Uterus (tissue), 2 donors: ENCODE data around the gene PTPRG.

ENCODE experiments used
- POLR2A ChIP-seq, 2 donors: fragments of 450-650 bp; IDR thresholded peaks; one replicate each; pipeline ENCODE4 v1.6.1; 2016; ENCODE audit warnings: antibody characterized with exemption in 2 of 2, mild to moderate bottlenecking in 1 of 2, moderate library complexity in 1 of 2
- TF ChIP-seq, protein P1 (sequence below), 4 experiments: fragments of 200-600 bp in 2 of 4; fragments of 450-650 bp in 2 of 4; sonication (generic) in 2 of 4; IDR thresholded peaks; one replicate each; pipeline ENCODE4 v1.5.1; 2016 to 2019; ENCODE audit warnings: antibody characterized with exemption in 4 of 4, mild to moderate bottlenecking in 2 of 4, moderate library complexity in 1 of 4

DNA sequence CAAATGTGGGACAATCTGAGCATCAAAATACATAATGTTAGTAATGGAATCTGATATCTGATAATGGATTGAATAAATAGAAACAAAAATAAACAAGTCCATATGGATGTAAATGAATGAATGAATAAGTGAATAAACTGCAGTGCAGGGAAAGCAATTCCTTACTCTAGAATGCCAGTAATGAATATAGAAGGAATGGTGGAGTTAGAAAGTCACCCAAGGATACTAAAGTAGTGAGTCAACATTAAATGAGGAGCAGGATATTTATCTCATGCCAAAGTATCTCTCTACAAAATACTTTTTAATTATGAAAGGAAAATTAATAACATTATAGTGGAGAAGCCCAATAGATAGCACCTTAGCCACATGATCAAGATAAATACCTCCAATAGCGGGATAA lies 511.7 kb downstream of the PTPRG start:
- TF ChIP-seq, protein P1, sequence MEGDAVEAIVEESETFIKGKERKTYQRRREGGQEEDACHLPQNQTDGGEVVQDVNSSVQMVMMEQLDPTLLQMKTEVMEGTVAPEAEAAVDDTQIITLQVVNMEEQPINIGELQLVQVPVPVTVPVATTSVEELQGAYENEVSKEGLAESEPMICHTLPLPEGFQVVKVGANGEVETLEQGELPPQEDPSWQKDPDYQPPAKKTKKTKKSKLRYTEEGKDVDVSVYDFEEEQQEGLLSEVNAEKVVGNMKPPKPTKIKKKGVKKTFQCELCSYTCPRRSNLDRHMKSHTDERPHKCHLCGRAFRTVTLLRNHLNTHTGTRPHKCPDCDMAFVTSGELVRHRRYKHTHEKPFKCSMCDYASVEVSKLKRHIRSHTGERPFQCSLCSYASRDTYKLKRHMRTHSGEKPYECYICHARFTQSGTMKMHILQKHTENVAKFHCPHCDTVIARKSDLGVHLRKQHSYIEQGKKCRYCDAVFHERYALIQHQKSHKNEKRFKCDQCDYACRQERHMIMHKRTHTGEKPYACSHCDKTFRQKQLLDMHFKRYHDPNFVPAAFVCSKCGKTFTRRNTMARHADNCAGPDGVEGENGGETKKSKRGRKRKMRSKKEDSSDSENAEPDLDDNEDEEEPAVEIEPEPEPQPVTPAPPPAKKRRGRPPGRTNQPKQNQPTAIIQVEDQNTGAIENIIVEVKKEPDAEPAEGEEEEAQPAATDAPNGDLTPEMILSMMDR (IDR thresholded peaks at IDR 0.05) = no peak
- TF ChIP-seq POLR2A (IDR thresholded peaks at IDR 0.05) = no peak
